Mucosa of descending colon (tissue), 3 donors: ENCODE results near the gene LAMA3. TPM values are rescaled to one million over a fixed set of nuclear protein-coding genes. Genes with fewer than 3 reads are reported as not detected.

Experiments used
- ATAC-seq: fragments of 200-7000 bp; cut with Tn5 transposase; one replicate; pipeline ENCODE4 v1.9.1; 2020; ENCODE audit warnings: mild to moderate bottlenecking, moderate library complexity
- DNase-seq, 3 donors: peaks; one replicate each; pipeline ENCODE4 v3.0.0-alpha.2; 2020
- H3K36me3 ChIP-seq: fragments of 200-600 bp; one replicate; pipeline ENCODE4 v1.8.0; 2021; ENCODE audit warnings: low read depth, mild to moderate bottlenecking
- H3K4me1 ChIP-seq: fragments of 200-600 bp; one replicate; pipeline ENCODE4 v1.8.0; 2021; ENCODE audit warnings: low read depth, mild to moderate bottlenecking
- H3K4me3 ChIP-seq: fragments of 200-600 bp; one replicate; pipeline ENCODE4 v1.8.0; 2021; ENCODE audit warnings: mild to moderate bottlenecking
- H3K9me3 ChIP-seq: fragments of 200-600 bp; one replicate; pipeline ENCODE4 v1.8.0; 2021; ENCODE audit warnings: mild to moderate bottlenecking
- intact Hi-C, 2 donors: fragments of 100-400 bp; cut with DNase I in 1 of 2; cut with micrococcal nuclease in 1 of 2; formaldehyde crosslinking; loops; one replicate each; pipeline versions ENCODE4 v1.11.0 to v1.11.1; 2022; cut with DNase I, micrococcal nuclease
- total RNA-seq, 3 donors: library from RNA; stranded (reverse); fragmentation: NEBNext Ultra II Directional in 2 of 3; extraction: Animal tissue kit (Norgen Biotek cat#: 25700) in 2 of 3; gene quantifications; one replicate each; pipeline versions ENCODE4 v1.2.1 to v1.2.4, GENCODE V29; 2021 to 2023
- TF ChIP-seq, protein P1 (sequence below): fragments of 200-600 bp; IDR thresholded peaks from one replicate; pipeline ENCODE4 v1.8.0; 2022; ENCODE audit warnings: antibody characterized with exemption, mild to moderate bottlenecking
- donor health status: DM: no; HTN: no; CAD: no; lungs with moderate emphysema.
- donor health status: DM: no; HTN: no; CAD: no.
- donor health status: DM: no; HTN: yes; CAD: no.

Gene LAMA3
- total RNA-seq, 3 donors from 2014 or later = 29.0 to 62.0 (median 49.0) TPM

DNA sequence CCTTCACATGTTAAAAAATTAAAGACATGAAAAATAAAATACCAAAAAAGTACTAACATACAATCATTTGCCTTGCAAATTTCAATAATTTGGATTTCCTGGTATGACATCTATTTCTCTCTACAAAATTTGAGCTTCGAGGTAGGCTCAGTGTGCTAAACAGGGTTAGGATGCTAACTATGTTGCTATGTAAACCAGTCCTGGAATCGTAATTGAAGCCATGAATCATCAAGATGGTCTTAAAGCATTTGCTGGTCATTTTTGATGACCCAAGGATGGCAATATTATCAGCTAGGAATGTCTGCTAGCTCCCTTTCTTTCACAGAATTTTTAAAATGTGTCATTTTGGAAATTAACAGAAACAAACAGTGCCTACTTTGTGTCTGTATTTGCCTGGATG, 217.4 kb downstream of the LAMA3 start:
- intact Hi-C loops = no loop called here
- DNase-seq (no peak), ATAC-seq (no peak)
- Histone ChIP-seq H3K9me3 (no peaks in the 10 kb centered on the region), H3K4me1 (no peaks in the 10 kb centered on the region), H3K36me3 (no peaks in the 10 kb centered on the region), H3K4me3 (no peak overlapping the region)
- TF ChIP-seq, protein P1, sequence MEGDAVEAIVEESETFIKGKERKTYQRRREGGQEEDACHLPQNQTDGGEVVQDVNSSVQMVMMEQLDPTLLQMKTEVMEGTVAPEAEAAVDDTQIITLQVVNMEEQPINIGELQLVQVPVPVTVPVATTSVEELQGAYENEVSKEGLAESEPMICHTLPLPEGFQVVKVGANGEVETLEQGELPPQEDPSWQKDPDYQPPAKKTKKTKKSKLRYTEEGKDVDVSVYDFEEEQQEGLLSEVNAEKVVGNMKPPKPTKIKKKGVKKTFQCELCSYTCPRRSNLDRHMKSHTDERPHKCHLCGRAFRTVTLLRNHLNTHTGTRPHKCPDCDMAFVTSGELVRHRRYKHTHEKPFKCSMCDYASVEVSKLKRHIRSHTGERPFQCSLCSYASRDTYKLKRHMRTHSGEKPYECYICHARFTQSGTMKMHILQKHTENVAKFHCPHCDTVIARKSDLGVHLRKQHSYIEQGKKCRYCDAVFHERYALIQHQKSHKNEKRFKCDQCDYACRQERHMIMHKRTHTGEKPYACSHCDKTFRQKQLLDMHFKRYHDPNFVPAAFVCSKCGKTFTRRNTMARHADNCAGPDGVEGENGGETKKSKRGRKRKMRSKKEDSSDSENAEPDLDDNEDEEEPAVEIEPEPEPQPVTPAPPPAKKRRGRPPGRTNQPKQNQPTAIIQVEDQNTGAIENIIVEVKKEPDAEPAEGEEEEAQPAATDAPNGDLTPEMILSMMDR = no peak

DNA sequence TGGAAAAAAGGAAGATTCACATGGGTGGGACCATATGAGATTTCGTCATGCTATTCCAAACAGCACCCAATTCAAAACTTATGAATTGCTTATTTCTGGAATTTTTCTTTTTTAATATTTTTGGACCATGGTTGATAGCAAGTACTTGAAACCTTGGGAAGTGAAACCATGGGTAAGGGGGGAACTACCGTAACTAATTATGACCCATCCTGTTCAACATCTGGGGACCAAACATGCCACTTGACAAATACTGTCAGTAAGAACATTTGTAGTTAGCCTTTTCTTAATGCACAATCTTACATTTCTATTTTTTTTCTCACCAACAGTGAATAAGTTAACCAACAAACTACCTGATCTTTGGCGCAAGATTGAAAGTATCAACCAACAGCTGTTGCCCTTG, 219.6 kb downstream of the LAMA3 start:
- Histone ChIP-seq H3K4me3 (no peak overlapping the region), H3K9me3 (no peaks in the 10 kb centered on the region), H3K4me1 (no peaks in the 10 kb centered on the region), H3K36me3 (no peaks in the 10 kb centered on the region)
- intact Hi-C loops = no loop called here
- TF ChIP-seq, protein P1 = no peak
- ATAC-seq (no peak), DNase-seq (no peak)

DNA sequence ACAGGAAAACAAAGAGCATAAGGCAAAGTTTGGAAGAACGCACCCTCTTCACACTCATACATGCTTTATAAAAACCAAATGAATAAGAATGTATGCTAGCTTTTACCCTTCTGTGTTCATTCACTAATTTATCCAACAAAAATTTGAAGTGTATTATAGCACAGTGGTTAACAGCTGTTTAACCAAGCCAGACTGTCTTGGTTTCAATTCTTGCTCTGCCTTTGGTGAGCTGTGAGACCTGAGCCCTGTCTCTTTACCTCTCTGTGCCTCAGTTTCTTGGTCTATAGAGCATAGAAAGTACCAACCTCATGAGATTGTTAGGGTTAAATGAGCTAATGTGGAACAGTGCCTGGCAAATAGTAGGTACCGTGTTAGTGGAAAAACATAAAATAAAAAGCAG, 220.8 kb downstream of the LAMA3 start:
- Histone ChIP-seq H3K4me1 (no peaks in the 10 kb centered on the region), H3K36me3 (no peaks in the 10 kb centered on the region), H3K4me3 (no peak overlapping the region), H3K9me3 (no peaks in the 10 kb centered on the region)
- no peak for ATAC-seq
- DNase-seq = no peak
- intact Hi-C loops = no loop called here
- TF ChIP-seq, protein P1 = no peak

DNA sequence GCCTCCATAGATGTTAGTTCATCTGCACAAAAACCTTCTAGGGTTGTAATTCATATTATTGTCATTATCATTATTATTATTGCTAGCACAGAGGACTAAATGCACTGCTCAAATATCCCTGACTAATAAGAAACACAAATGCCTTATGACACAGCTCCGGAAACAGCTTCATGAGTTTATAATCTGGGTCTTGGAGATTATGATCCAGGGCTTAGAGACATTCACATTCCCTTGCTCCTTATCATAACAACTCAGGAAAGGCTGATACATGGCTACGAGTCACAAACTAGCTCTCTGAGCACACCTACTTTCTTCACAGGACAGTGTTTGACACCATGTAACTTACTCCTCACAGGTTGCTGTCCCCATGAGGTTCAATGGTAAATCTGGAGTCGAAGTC, 223.1 kb downstream of the LAMA3 start:
- ATAC-seq = no peak
- intact Hi-C loops = no loop called here
- H3K9me3 ChIP-seq = no peaks in the 10 kb centered on the region
- TF ChIP-seq, protein P1 = no peak
- no peak overlapping the region for H3K4me3 ChIP-seq
- no peaks in the 10 kb centered on the region for H3K36me3 ChIP-seq
- no peaks in the 10 kb centered on the region for H3K4me1 ChIP-seq
- no peak for DNase-seq

DNA sequence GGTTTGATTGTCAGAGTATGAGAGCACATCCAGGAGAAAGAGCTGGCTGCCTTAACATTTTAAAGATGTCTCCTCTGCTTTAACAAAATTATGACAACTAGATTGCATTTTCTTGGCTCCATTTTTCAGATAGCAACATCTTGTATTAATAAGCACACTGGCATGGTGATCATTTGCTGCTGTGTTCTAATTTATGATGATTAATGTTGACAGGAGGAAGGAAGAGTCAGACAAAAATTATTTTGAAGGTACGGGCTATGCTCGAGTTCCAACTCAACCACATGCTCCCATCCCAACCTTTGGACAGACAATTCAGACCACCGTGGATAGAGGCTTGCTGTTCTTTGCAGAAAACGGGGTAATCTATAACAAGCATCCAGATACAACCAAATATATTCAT, 227.1 kb downstream of the LAMA3 start:
- ATAC-seq (no peak), DNase-seq (no peak)
- H3K4me3 ChIP-seq = no peak overlapping the region
- intact Hi-C loops = no loop called here
- no peaks in the 10 kb centered on the region for H3K4me1 ChIP-seq
- H3K36me3 ChIP-seq = no peaks in the 10 kb centered on the region
- TF ChIP-seq, protein P1 = no peak
- H3K9me3 ChIP-seq = no peaks in the 10 kb centered on the region

DNA sequence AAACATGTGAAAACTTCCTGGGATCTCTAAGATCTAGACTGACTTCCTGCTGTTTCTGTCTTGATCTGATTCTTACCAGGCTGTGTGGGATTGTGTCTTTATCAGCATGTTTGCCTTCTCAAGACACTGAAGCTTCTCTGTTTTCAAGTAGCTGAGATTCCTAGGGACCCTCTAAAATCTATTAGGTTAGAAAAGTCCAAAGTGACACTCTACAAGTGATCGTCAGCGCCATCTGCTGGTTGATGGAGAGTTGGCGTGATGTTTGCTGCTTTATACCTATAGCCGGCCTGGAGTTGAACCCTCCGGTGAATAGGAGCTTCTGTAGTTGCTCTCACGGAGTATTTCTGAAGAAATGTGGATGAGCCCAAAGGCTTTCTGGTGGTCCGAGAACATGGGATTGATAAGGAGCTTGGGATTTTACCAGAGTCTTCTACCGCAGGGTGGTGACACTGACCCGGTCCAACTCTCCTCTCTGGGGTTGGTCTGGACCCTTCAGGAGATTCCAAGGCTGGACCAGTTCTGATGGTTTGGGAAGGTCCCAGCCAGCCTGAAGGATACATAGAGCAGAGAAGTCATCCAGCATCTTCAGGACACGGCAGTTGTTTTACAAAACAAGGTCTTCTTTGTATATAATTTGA, 229.3 kb downstream of the LAMA3 start:
- H3K36me3 ChIP-seq = no peaks in the 10 kb centered on the region
- no peaks in the 10 kb centered on the region for H3K9me3 ChIP-seq
- TF ChIP-seq, protein P1 = peak; percentile 77
- peak; percentile 86 for ATAC-seq
- no peaks in the 10 kb centered on the region for H3K4me1 ChIP-seq
- intact Hi-C loops = no loop called here
- peak; percentile 64 to 95 (median 80) for DNase-seq
- no peak overlapping the region for H3K4me3 ChIP-seq
